Articular chondrocyte of knee joint (primary cell): ENCODE data around the gene CA4. TPM values are rescaled to one million over a fixed set of nuclear protein-coding genes. Genes with fewer than 3 reads are reported as not detected.

Experiments used
- total RNA-seq: library from RNA; depleted of rRNA; stranded (reverse); fragments of >200 nt; gene quantifications from 2 replicates; pipeline ENCODE4 v1.2.3, GENCODE V29; 2012

CA4 gene
- total RNA-seq = not detected in 2 replicates

GRCh38 chr17:60149691-60150582, at the start of gene CA4:
CA4 (plus strand) TSS chr17:60149973; CDS start chr17:60150035, 62 bp downstream.

Other genes starting within 250 kb of the CA4 start
- gene RNFT1, start 185.2 kb upstream of the CA4 start, total RNA-seq = 25.7 and 26.2 TPM in 2 replicates
- 21.6 and 23.2 TPM in 2 replicates for gene HEATR6, start 71.1 kb upstream of the CA4 start, total RNA-seq
- 64.9 and 70.6 TPM in 2 replicates for gene USP32, start 242.2 kb downstream of the CA4 start, total RNA-seq